ENCODE results near the gene MKNK1. TPM values are rescaled to one million over a fixed set of nuclear protein-coding genes. Genes with fewer than 3 reads are reported as not detected.

Gene MKNK1
- total and polyA plus RNA-seq, 2 of the 4 experiments (the other 2 are of a cell fraction): 14.3 to 35.2 TPM

DNA sequence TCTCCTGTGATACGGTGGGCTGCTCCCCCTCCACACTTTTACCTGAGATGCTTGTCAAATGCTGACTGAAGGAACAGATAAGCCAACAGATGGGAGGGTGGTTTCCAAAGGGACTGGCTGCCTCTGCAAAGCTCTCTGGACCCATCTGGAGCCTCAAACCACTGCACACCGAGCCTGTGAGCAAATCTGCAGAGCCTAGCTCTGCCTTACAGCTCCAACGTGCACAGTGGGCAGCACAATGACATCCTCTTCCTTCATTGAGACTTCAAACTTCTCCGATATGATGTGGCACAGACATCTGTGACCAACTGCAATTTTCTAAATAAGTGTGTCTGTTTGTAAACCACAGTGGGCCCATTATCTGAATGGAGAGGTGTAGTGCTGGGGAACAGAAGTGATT is 26.4 kb downstream of the MKNK1 start:
- WGBS, 2 experiments (ENCODE audit: extremely low coverage in 2 of 2, insufficient read length in 1 of 2): 50% methylated on average over 1 of the region's 4 CpGs; no CpG with 5 or more reads in 1 of the 2 experiments
- no peak overlapping the region for H3K56ac ChIP-seq (ENCODE audit: extremely low read depth, insufficient read depth, low read length)
- ChIA-PET POLR2A (ENCODE audit: unreplicated experiment) (no interaction called here), CTCF (no interaction called here)
- no peak overlapping the region for H3K23ac ChIP-seq (ENCODE audit: low read depth, low read length)
- no peaks in the 10 kb centered on the region for H3K4me1 ChIP-seq (ENCODE audit: control insufficient read depth, insufficient read depth, low read length)
- H3K9ac ChIP-seq (ENCODE audit: low read depth, low read length): no peak overlapping the region
- ATAC-seq (ENCODE audit: low read depth) (no peak), DNase-seq (no peak)
- H2BK15ac ChIP-seq (ENCODE audit: low read depth, low read length): no peak overlapping the region
- peaks cover 0 to 5% of the 10 kb centered on the region in 2 experiments; a peak in 2 of 4 replicates for H3K79me1 ChIP-seq (ENCODE audit: low read depth in 1 of 2, low read length in 2 of 2)
- H2BK120ac ChIP-seq (ENCODE audit: low read depth, low read length): no peak overlapping the region
- H4K5ac ChIP-seq (ENCODE audit: low read depth, low read length): no peak overlapping the region
- intact Hi-C loops (cut with micrococcal nuclease) (no loop called here), dilution Hi-C loops (cut with HindIII; ENCODE audit: low sequenced_read_pairs, unreplicated experiment) (no loop called here), in situ Hi-C loops (cut with MboI; ENCODE audit: low sequenced_read_pairs) (no loop called here)
- H3K4me3 ChIP-seq (ENCODE audit: insufficient read depth, low read depth, low read length): no peak overlapping the region
- no peak overlapping the region for H4K8ac ChIP-seq (ENCODE audit: low read depth in 2 of 2, low read length in 2 of 2)
- H3K14ac ChIP-seq (replicated peaks; ENCODE audit: low read depth, low read length): no peak overlapping the region
- peaks cover 48% of the 10 kb centered on the region for H3K36me3 ChIP-seq (ENCODE audit: control insufficient read depth, insufficient read depth, low read length)
- no peak overlapping the region for H2BK5ac ChIP-seq (ENCODE audit: low read depth, low read length, poor library complexity, severe bottlenecking)
- BruUV-seq (replicated peaks): no TSS peak
- H3K27ac ChIP-seq (ENCODE audit: insufficient read depth, low read length): no peak overlapping the region
- H3K9me3 ChIP-seq (ENCODE audit: control insufficient read depth, insufficient read depth, low read length): no peaks in the 10 kb centered on the region
- no peak overlapping the region for H2BK20ac ChIP-seq (ENCODE audit: low read depth, low read length)
- no peaks in the 10 kb centered on the region for H3K27me3 ChIP-seq (ENCODE audit: control insufficient read depth, insufficient read depth, low read length)
- no peak overlapping the region for H2AFZ ChIP-seq (replicated peaks; ENCODE audit: low read length, poor library complexity)
- no peak overlapping the region for H3K4me2 ChIP-seq (ENCODE audit: low read depth, low read length)
- no peak overlapping the region for H2AK5ac ChIP-seq (ENCODE audit: low read depth, low read length)
- peaks cover 11% of the 10 kb centered on the region for H3K9me1 ChIP-seq (ENCODE audit: insufficient read depth, low read length)
- H4K91ac ChIP-seq (ENCODE audit: insufficient read depth, low read depth, low read length): no peak overlapping the region
- TF ChIP-seq BHLHE40 (IDR thresholded peaks at IDR 0.05; ENCODE audit: low read depth, low read length) (no peak), MAFK (IDR thresholded peaks at IDR 0.05; ENCODE audit: low read depth, low read length) (no peak), RFX5 (IDR thresholded peaks at IDR 0.05; ENCODE audit: low read depth, low read length) (no peak), NFE2L2 (IDR thresholded peaks at IDR 0.05; ENCODE audit: low read depth, low read length) (no peak), FOS (IDR thresholded peaks at IDR 0.05; ENCODE audit: low read depth, low read length) (no peak), CHD1 (IDR thresholded peaks at IDR 0.05; ENCODE audit: low read depth, low read length) (no peak), SMC3 (IDR thresholded peaks at IDR 0.05; ENCODE audit: low read depth, low read length) (no peak)
- H4K20me1 ChIP-seq (ENCODE audit: insufficient read depth, low read length): no peaks in the 10 kb centered on the region; the same call in 1 of the 2 replicates
- no peak overlapping the region for H3K18ac ChIP-seq (ENCODE audit: low read depth, low read length)
- H2AK9ac ChIP-seq (replicated peaks; ENCODE audit: low read depth, low read length, poor library complexity): no peak overlapping the region
- H3K4ac ChIP-seq (ENCODE audit: low read depth, low read length): no peak overlapping the region

Measured in IMR-90 (cell line).